ENCODE data around the gene SSUH2.
A peak's percentile ranks its signal among the peaks of the same experiment; 100 is the strongest.

The SSUH2 gene

GRCh38 chr3:8662594-8662993, 18.0 kb upstream of the SSUH2 start:
- Histone ChIP-seq H2BK5ac (ENCODE audit: low read depth, low read length, poor library complexity, severe bottlenecking) (no peak overlapping the region), H3K4ac (ENCODE audit: low read depth in 1 of 2, low read length in 2 of 2) (no peak overlapping the region), H2BK120ac (ENCODE audit: low read depth, low read length) (no peak overlapping the region), H2BK15ac (ENCODE audit: low read depth, poor library complexity, severe bottlenecking) (no peak overlapping the region), H3K79me1 (replicated peaks; ENCODE audit: low read length, poor library complexity, severe bottlenecking) (no peaks in the 10 kb centered on the region), H3K27ac (ENCODE audit: low read length, poor library complexity, severe bottlenecking) (no peak overlapping the region), H3K23ac (ENCODE audit: low read length in 2 of 2) (no peak overlapping the region), H3K9me3 (ENCODE audit: control insufficient read depth, low read length) (no peaks in the 10 kb centered on the region), H3K4me3 (ENCODE audit: insufficient read depth in 1 of 2, low read depth in 1 of 2, low read length in 2 of 2) (no peak overlapping the region), H3K4me1 (ENCODE audit: control insufficient read depth, insufficient read depth, low read depth, low read length) (peaks cover 8% of the 10 kb centered on the region), H3K36me3 (ENCODE audit: control insufficient read depth in 1 of 2, insufficient read depth in 2 of 2, low read depth in 1 of 2, low read length in 2 of 2) (no peaks in the 10 kb centered on the region), H2AFZ (ENCODE audit: low read depth, low read length) (no peak overlapping the region), H3K18ac (ENCODE audit: low read depth in 1 of 2, low read length in 2 of 2) (no peak overlapping the region), H4K91ac (ENCODE audit: low read length) (no peak overlapping the region), H3K4me2 (ENCODE audit: low read length, poor library complexity, severe bottlenecking) (no peak overlapping the region), H2BK12ac (ENCODE audit: low read length in 2 of 2) (no peak overlapping the region), H3K27me3 (ENCODE audit: control insufficient read depth in 1 of 2, insufficient read depth in 1 of 2, low read length in 2 of 2) (peaks cover 5 to 62% of the 10 kb centered on the region in 2 experiments), H2AK5ac (ENCODE audit: low read length, severe bottlenecking) (no peak overlapping the region), H4K8ac (ENCODE audit: low read length) (no peak overlapping the region), H3K9ac (ENCODE audit: low read length) (no peak overlapping the region), H3K14ac (ENCODE audit: low read length in 2 of 2) (no peak overlapping the region)
- 78% methylated on average over 4 of the region's 4 CpGs for WGBS
- DNase-seq, result no peak

GRCh38 chr3:8660175-8661118, 15.8 kb upstream of the SSUH2 start:
- Histone ChIP-seq H2BK15ac (ENCODE audit: low read depth, poor library complexity, severe bottlenecking) (no peak overlapping the region), H2BK12ac (ENCODE audit: low read length in 2 of 2) (no peak overlapping the region), H3K27ac (ENCODE audit: low read length, poor library complexity, severe bottlenecking) (no peak overlapping the region), H3K4me1 (ENCODE audit: control insufficient read depth, insufficient read depth, low read depth, low read length) (peaks cover 8% of the 10 kb centered on the region), H2AFZ (ENCODE audit: low read depth, low read length) (no peak overlapping the region), H2BK5ac (ENCODE audit: low read depth, low read length, poor library complexity, severe bottlenecking) (no peak overlapping the region), H3K4me3 (ENCODE audit: insufficient read depth in 1 of 2, low read depth in 1 of 2, low read length in 2 of 2) (no peak overlapping the region), H2BK120ac (ENCODE audit: low read depth, low read length) (no peak overlapping the region), H3K36me3 (ENCODE audit: control insufficient read depth in 1 of 2, insufficient read depth in 2 of 2, low read depth in 1 of 2, low read length in 2 of 2) (no peaks in the 10 kb centered on the region), H4K91ac (ENCODE audit: low read length) (no peak overlapping the region), H2AK5ac (ENCODE audit: low read length, severe bottlenecking) (no peak overlapping the region), H3K4me2 (ENCODE audit: low read length, poor library complexity, severe bottlenecking) (no peak overlapping the region), H3K18ac (ENCODE audit: low read depth in 1 of 2, low read length in 2 of 2) (peak overlapping the region in 1 of 2 experiments; percentile 7), H3K23ac (ENCODE audit: low read length in 2 of 2) (no peak overlapping the region), H4K8ac (ENCODE audit: low read length) (no peak overlapping the region), H3K27me3 (ENCODE audit: control insufficient read depth in 1 of 2, insufficient read depth in 1 of 2, low read length in 2 of 2) (peaks cover 0 to 63% of the 10 kb centered on the region in 2 experiments), H3K9ac (ENCODE audit: low read length) (no peak overlapping the region), H3K9me3 (ENCODE audit: control insufficient read depth, low read length) (no peaks in the 10 kb centered on the region), H3K79me1 (replicated peaks; ENCODE audit: low read length, poor library complexity, severe bottlenecking) (no peaks in the 10 kb centered on the region), H3K4ac (ENCODE audit: low read depth in 1 of 2, low read length in 2 of 2) (no peak overlapping the region), H3K14ac (ENCODE audit: low read length in 2 of 2) (no peak overlapping the region)
- WGBS, result 61% methylated on average over 5 of the region's 7 CpGs
- DNase-seq, result peak; percentile 49

GRCh38 chr3:8659242-8659641, 14.6 kb upstream of the SSUH2 start:
- no peak overlapping the region for H3K4me3 ChIP-seq (ENCODE audit: insufficient read depth in 1 of 2, low read depth in 1 of 2, low read length in 2 of 2)
- peaks cover 0 to 53% of the 10 kb centered on the region in 2 experiments for H3K27me3 ChIP-seq (ENCODE audit: control insufficient read depth in 1 of 2, insufficient read depth in 1 of 2, low read length in 2 of 2)
- H3K23ac ChIP-seq (ENCODE audit: low read length in 2 of 2), result no peak overlapping the region
- H4K91ac ChIP-seq (ENCODE audit: low read length), result no peak overlapping the region
- no peak overlapping the region for H2BK120ac ChIP-seq (ENCODE audit: low read depth, low read length)
- H2AK5ac ChIP-seq (ENCODE audit: low read length, severe bottlenecking), result no peak overlapping the region
- H3K4me1 ChIP-seq (ENCODE audit: control insufficient read depth, insufficient read depth, low read depth, low read length), result peaks cover 8% of the 10 kb centered on the region
- no peak overlapping the region for H2BK12ac ChIP-seq (ENCODE audit: low read length in 2 of 2)
- H3K9me3 ChIP-seq (ENCODE audit: control insufficient read depth, low read length), result peaks cover 2% of the 10 kb centered on the region
- no peaks in the 10 kb centered on the region for H3K79me1 ChIP-seq (replicated peaks; ENCODE audit: low read length, poor library complexity, severe bottlenecking)
- no peak overlapping the region for H3K4me2 ChIP-seq (ENCODE audit: low read length, poor library complexity, severe bottlenecking)
- no peak overlapping the region for H2BK15ac ChIP-seq (ENCODE audit: low read depth, poor library complexity, severe bottlenecking)
- no peak overlapping the region for H3K9ac ChIP-seq (ENCODE audit: low read length)
- H3K14ac ChIP-seq (ENCODE audit: low read length in 2 of 2), result no peak overlapping the region
- WGBS, result 94% methylated on average over 4 of the region's 4 CpGs
- no peak overlapping the region for H3K18ac ChIP-seq (ENCODE audit: low read depth in 1 of 2, low read length in 2 of 2)
- no peak for DNase-seq
- H3K27ac ChIP-seq (ENCODE audit: low read length, poor library complexity, severe bottlenecking), result no peak overlapping the region
- H2AFZ ChIP-seq (ENCODE audit: low read depth, low read length), result no peak overlapping the region
- no peaks in the 10 kb centered on the region for H3K36me3 ChIP-seq (ENCODE audit: control insufficient read depth in 1 of 2, insufficient read depth in 2 of 2, low read depth in 1 of 2, low read length in 2 of 2)
- H2BK5ac ChIP-seq (ENCODE audit: low read depth, low read length, poor library complexity, severe bottlenecking), result no peak overlapping the region
- no peak overlapping the region for H4K8ac ChIP-seq (ENCODE audit: low read length)
- no peak overlapping the region for H3K4ac ChIP-seq (ENCODE audit: low read depth in 1 of 2, low read length in 2 of 2)

GRCh38 chr3:8658306-8659212, 14.0 kb upstream of the SSUH2 start:
- peaks cover 6% of the 10 kb centered on the region for H3K9me3 ChIP-seq (ENCODE audit: control insufficient read depth, low read length)
- H2BK15ac ChIP-seq (ENCODE audit: low read depth, poor library complexity, severe bottlenecking), result no peak overlapping the region
- no peaks in the 10 kb centered on the region for H3K36me3 ChIP-seq (ENCODE audit: control insufficient read depth in 1 of 2, insufficient read depth in 2 of 2, low read depth in 1 of 2, low read length in 2 of 2)
- no peaks in the 10 kb centered on the region for H3K79me1 ChIP-seq (replicated peaks; ENCODE audit: low read length, poor library complexity, severe bottlenecking)
- no peak overlapping the region for H3K4ac ChIP-seq (ENCODE audit: low read depth in 1 of 2, low read length in 2 of 2)
- no peak overlapping the region for H4K91ac ChIP-seq (ENCODE audit: low read length)
- no peak overlapping the region for H4K8ac ChIP-seq (ENCODE audit: low read length)
- no peak overlapping the region for H2AFZ ChIP-seq (ENCODE audit: low read depth, low read length)
- no peak overlapping the region for H2BK12ac ChIP-seq (ENCODE audit: low read length in 2 of 2)
- no peak overlapping the region for H3K18ac ChIP-seq (ENCODE audit: low read depth in 1 of 2, low read length in 2 of 2)
- no peak overlapping the region for H3K4me2 ChIP-seq (ENCODE audit: low read length, poor library complexity, severe bottlenecking)
- H3K14ac ChIP-seq (ENCODE audit: low read length in 2 of 2), result no peak overlapping the region
- no peak overlapping the region for H3K9ac ChIP-seq (ENCODE audit: low read length)
- H3K27ac ChIP-seq (ENCODE audit: low read length, poor library complexity, severe bottlenecking), result no peak overlapping the region
- H3K4me1 ChIP-seq (ENCODE audit: control insufficient read depth, insufficient read depth, low read depth, low read length), result peaks cover 8% of the 10 kb centered on the region
- DNase-seq, result no peak
- peaks cover 0 to 53% of the 10 kb centered on the region in 2 experiments for H3K27me3 ChIP-seq (ENCODE audit: control insufficient read depth in 1 of 2, insufficient read depth in 1 of 2, low read length in 2 of 2)
- WGBS, result 81% methylated on average over 10 of the region's 12 CpGs
- H2AK5ac ChIP-seq (ENCODE audit: low read length, severe bottlenecking), result no peak overlapping the region
- H3K23ac ChIP-seq (ENCODE audit: low read length in 2 of 2), result no peak overlapping the region
- H2BK120ac ChIP-seq (ENCODE audit: low read depth, low read length), result no peak overlapping the region
- H2BK5ac ChIP-seq (ENCODE audit: low read depth, low read length, poor library complexity, severe bottlenecking), result no peak overlapping the region
- no peak overlapping the region for H3K4me3 ChIP-seq (ENCODE audit: insufficient read depth in 1 of 2, low read depth in 1 of 2, low read length in 2 of 2)

All from mesenchymal stem cell (in vitro differentiated cells and primary cell).